GM12874 (cell line): ENCODE results near the gene SNRPD3.

Source experiments
- CTCF ChIP-seq: IDR thresholded peaks from 2 replicates; pipeline ENCODE4 v1.5.1; 2011; ENCODE audit warnings: low read depth, mild to moderate bottlenecking, control low read depth, low read length, moderate library complexity; ENCODE audit not compliant: insufficient read depth

The SNRPD3 gene

DNA sequence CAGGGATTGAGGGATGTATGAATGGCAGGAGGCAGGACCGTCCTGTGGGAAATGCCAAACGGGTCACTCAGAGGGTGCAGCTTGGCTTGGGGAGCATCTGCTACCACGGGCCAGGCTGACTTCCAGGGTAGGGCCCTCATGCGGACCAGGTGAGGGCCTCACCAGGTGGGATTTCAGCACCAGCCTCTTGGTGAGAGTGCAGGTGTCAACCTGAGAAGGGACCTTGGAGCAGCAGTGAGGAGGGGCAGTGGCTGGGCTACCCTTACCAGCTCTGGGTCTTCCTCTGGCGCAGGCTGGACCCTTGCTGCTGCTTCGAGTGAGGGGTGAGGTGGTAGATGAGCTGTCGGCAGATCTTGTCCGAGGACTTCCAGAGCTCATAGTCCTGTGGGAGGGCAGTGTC is 32.1 kb downstream of the SNRPD3 start:
- no peak for TF ChIP-seq CTCF

DNA sequence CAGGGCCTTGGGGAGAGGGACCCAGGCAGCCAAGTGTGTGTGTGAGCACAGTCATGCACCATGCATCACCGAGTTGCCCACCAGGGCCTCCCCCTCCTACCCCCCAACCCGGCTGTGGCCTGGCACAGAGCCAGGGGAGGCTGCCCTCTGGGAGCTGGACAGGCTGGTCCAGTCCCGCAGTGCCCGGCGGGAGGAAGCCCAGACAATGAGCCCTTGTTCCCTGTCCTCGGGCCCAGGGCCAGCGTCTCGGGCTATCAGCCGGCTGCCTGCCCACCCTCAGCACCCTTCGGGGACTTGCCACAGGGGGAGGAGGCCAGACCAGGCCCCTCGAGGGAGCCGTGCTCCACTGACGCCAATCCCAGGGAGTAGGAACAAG is 32.6 kb downstream of the SNRPD3 start:
- TF ChIP-seq CTCF = no peak

- no peak for TF ChIP-seq CTCF
These were observed 33.1 kb downstream of the SNRPD3 start for GRCh38 chr22:24588757-24589481.

- no peak for TF ChIP-seq CTCF
These were observed 33.8 kb downstream of the SNRPD3 start for GRCh38 chr22:24589518-24590030.

- TF ChIP-seq CTCF = no peak
These were observed 34.9 kb downstream of the SNRPD3 start for GRCh38 chr22:24590596-24591173.

GRCh38 chr22:24591286-24591830 is 35.6 kb downstream of the SNRPD3 start:
- no peak for TF ChIP-seq CTCF

DNA sequence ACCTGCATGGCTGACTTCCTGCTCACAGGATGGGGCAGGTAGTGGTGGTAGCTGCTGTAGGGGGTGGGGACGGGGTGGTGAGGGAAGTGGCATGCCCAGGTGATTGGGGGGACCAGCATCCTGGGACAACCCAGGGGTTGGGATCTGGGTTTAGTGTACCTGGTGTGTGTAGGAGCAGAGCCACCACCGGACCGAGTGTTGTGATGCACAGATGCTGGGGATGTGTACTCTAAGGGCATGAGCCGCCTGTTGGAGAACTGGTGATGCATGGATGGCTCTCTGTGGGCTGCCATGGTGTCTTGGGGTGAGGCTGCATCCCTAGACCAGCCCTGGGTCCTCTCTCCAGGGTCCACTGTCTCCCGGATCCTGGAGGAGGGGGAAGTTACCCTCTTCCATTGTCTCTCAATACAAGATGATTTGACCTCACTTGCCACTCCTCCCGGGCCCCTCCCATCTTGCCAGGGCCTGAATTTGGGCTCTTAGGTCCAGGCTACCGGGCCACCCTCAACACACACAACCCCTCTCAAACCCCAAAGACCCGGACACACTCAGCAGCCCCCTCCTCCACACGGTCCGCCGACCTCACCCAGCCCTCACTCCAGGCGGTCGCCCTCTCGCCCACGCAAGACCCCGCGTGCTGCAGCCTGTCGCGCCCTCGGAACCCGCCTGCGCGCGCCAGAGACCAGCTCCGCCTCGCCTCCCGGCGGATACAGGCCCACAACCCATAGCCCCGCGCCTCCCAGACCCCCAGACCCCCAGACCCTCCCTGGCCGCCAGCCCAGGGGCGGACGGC is 36.5 kb downstream of the SNRPD3 start:
- TF ChIP-seq CTCF = no peak
